GM12874 (cell line): ENCODE measurements around the gene ARHGAP26.

Experiments
- CTCF ChIP-seq: IDR thresholded peaks from 2 replicates; pipeline ENCODE4 v1.5.1; 2011; ENCODE audit warnings: low read depth, mild to moderate bottlenecking, control low read depth, low read length, moderate library complexity; ENCODE audit not compliant: insufficient read depth

ARHGAP26 gene

GRCh38 chr5:143224672-143225071 lies 454.5 kb downstream of the ARHGAP26 start:
- no peak for TF ChIP-seq CTCF

- no peak for TF ChIP-seq CTCF
Measured at GRCh38 chr5:143225511-143225910, 455.3 kb downstream of the ARHGAP26 start.

GRCh38 chr5:143226361-143226760 lies 456.2 kb downstream of the ARHGAP26 start:
- TF ChIP-seq CTCF: no peak

- TF ChIP-seq CTCF: no peak
Measured at GRCh38 chr5:143226872-143227271, 456.7 kb downstream of the ARHGAP26 start.

GRCh38 chr5:143227301-143227700 lies 457.1 kb downstream of the ARHGAP26 start:
- no peak for TF ChIP-seq CTCF

GRCh38 chr5:143228597-143229293 lies 458.6 kb downstream of the ARHGAP26 start:
- TF ChIP-seq CTCF: no peak

GRCh38 chr5:143229426-143229895 lies 459.3 kb downstream of the ARHGAP26 start:
- TF ChIP-seq CTCF: no peak
